Ovary (tissue), 3 donors: Measurements from ENCODE around the gene SELENOH.

ENCODE experiments used
- CTCF ChIP-seq, 3 donors: fragments of 450-650 bp in 2 of 3; fragments of 200-600 bp in 1 of 3; IDR thresholded peaks; one replicate each; pipeline versions ENCODE4 v1.5.1 to v1.8.0; 2016 to 2022; ENCODE audit warnings: antibody characterized with exemption in 3 of 3, mild to moderate bottlenecking in 1 of 3
- POLR2A ChIP-seq: fragments of 450-650 bp; IDR thresholded peaks from one replicate; pipeline ENCODE4 v1.6.1; 2017; ENCODE audit warnings: antibody characterized with exemption, mild to moderate bottlenecking, moderate library complexity
- donor health status: DM: no; HTN: no; CAD: no.

- TF ChIP-seq CTCF (IDR thresholded peaks at IDR 0.05) (no peak), POLR2A (no peak)
Observed at GRCh38 chr11:57764021-57764420, 22.7 kb downstream of the SELENOH start.
